NCI-H226 (cell line): ENCODE measurements around the gene HYKK.
"Not testable (repeated sequence)": the region's sequence is repeated elsewhere in the genome, so short reads cannot be mapped to it uniquely, and the experiment has no call there.

Experiments
- DNase-seq: peaks from one replicate; pipeline ENCODE4 v3.0.0-alpha.2; 2015

Gene HYKK, protein sequence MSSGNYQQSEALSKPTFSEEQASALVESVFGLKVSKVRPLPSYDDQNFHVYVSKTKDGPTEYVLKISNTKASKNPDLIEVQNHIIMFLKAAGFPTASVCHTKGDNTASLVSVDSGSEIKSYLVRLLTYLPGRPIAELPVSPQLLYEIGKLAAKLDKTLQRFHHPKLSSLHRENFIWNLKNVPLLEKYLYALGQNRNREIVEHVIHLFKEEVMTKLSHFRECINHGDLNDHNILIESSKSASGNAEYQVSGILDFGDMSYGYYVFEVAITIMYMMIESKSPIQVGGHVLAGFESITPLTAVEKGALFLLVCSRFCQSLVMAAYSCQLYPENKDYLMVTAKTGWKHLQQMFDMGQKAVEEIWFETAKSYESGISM

DNA sequence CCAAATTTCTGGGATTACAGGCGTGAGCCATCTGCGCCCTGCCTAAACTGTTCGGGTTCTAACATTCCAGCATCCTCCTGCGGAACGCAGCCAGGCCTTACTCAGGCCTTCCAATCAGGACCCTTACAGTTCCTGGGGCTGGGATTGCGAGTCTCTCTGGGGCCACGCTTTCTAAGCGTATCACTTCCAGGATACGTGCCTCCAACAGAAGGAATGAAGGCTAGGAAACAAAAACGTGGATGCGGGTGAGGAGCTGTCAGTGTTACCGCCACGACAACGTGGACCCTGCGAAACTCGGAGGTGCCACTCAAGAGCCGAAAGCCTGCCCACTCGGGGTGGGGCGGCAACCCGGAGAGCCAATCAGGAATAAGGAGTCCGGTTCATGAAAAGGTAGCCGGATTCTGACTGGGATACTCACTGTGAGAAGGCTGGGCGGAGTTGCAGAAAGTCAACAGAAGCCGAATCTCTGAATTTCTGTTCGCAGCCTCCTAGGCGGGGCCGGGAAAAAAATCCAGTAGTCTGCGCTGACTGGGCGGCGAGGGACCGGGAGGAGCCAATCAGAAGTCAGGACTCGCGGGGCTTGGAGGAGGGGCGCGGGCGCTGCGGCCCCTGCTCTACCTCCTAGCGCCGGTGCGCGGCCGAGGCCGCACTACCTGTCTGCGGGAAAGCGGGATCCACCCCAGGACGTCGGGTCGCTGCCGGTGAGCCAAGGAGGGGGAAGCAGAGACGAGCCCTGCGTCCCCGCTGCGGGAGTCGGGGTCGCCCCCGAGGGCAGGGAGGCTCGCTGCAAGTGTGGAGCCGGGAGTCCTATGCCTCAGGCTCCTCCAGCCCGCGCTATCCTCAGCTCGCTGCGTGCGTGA is at the start of gene HYKK:
HYKK (plus strand) TSS at position 607 of the 860 bp plus-strand sequence. CDS start 5,512 bp downstream, outside the sequence.
- peak; percentile 100 for DNase-seq

DNA sequence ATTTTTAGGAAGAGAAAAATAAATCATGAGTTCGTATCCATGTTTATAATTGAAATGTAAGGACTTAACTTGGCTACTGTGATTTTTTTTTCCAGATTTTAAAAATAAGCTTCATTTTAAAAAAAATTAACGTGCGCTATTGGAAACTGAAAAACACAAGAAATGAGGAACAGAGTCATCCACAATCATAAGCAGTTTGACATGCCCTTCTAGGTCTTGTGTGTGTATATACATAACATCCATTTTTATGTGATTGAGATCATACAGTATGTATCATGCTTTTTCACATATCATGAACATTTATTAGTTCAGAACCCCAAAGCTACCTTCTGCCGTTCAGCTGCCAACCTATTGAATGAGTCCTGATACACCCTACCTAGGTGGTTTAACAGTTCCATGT is 46.6 kb upstream of the HYKK start:
- no peak for DNase-seq

DNA sequence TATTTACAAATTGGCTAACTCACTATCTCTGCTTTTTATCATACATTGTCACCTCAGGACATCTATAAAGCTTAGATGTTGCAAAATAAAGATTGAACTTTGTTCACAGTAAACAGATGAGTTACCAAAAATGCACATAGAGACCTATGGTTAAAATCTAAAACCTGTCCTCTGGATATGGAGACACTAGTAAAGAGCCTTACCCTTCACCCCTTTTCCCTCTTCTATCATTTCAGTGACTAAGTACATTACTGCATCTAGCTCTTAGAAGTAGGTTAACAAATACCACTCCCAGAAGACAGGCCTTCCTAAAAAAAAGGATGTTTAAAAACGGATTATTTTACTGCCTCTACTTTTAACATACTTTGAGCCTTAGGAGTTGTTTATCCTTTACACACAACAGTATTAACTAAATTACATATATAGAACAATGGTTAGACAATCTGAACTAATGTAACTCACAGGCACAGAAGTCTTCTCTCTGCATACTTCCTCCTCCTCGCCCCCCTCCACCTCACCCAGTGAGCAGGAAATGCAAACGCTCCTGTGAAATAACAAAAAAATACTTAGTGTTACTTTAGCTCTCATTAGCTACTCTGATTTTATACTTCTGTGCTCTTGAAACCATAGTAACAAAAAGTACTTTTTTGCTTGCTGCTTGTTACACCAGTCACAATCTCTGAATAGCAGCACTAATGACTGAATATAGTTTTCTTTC is 46.0 kb upstream of the HYKK start:
- DNase-seq, result no peak

DNA sequence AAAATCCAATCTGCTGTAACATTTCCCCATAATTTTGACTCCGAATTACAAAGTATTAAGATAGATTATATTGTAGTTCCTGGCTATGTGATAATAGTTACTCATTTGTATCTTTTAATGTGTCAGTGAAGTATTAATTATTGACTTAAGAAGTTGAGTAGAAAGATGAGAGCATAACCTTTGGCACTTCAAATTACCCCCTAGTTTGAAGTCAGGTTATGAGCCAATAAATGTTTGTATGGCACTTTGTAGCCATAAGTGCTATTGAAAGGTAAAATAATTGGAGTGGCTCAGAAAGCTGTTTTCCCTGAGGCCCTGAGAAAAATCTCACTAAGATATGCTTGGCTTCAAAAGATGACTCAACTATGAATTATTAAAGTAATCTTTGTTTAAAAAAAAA is 38.3 kb upstream of the HYKK start:
- DNase-seq, result no peak

DNA sequence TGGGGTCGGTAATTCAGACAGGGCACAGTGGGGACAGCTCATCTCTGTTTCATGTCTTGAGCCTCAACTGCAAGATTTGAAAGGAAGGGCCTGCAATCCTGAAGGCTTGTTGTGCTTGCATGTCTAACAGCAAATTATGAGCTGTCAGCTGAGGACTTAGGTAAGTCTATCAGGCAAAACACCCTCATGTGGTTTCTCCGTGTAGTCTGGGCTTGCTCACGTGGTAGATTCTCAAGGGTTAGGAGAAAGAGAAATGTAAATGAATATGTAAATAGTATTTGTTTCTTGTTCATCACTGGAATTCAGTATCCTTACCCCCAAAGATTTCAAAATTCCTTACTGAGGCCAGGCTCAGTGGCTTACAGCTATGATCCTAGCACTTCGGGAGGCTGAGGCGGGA is 30.1 kb upstream of the HYKK start:
- no peak for DNase-seq

DNA sequence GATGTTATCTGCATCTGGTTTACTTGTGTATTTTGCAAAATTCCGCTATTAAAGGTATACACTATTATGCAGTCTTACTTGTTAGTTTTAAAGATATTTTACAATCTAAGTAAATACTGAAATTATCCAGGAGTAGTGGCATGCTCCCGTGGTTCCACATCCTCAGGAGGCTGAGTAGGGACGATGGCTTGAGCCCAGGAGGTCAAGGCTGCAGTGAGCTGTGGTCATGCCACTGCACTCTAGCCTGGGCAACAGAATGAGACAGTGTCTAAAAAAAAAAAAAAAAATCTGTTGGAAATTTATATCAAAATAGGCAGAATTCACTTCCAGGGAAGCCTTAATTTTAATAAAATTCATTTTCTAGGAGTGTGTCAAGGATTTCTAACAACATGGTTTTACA is 27.7 kb upstream of the HYKK start:
- DNase-seq, result no peak

DNA sequence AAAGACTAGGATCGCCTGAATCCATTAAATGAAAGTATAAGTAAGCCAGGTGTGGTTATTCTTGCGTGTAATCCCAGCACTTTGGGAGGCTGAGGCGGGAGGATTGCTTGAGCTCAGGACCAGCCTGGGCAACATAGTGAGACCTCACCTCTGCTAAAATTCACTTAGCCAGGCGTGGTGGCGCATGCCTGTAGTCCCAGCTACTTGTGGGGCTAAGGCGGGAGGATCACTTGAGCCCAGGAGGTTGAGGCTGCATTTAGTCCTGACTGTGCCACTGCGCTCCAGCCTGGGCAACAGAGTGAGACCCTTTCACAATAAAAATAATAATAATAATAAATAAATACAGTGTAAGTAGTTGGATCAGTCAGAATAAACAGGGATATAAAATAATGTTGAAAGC is 25.5 kb upstream of the HYKK start:
- DNase-seq, result no peak

DNA sequence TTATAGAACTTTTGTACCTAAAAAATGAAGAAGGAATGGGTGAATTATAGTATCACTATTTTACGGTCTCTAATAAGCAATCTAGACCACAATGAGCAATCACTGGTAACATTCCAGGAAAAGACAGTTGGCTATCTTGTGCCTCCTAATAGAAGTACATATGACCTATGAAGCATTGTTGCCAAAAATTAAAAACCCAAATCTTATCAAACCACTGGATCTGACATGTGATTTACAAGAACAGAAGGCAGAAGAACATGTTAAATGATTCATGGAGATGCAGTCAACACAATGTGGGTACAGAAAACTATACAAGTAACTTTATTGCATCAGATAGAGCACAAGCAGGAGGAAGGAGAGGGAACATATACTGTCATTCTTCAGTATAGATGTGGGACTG is 14.5 kb upstream of the HYKK start:
- no peak for DNase-seq

DNA sequence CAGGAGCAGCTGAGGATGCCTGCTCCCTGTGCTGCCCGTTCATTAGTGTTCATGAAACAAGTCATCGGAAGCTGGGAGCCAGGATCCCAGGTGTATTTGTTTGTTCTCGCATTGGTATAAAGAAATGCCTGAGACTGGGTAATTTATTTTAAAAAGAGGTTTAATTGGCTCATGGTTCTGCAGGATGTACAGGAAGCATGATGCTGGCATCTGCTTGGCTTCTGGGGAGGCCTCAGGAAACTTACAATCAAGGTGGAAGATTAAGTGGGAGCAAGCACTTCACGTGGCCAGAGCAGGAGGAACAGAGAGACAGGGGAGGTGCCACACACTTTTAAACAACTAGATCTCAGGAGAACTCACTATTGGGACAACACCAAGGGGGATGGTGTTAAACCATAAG is 5.5 kb upstream of the HYKK start:
- DNase-seq, result no peak

DNA sequence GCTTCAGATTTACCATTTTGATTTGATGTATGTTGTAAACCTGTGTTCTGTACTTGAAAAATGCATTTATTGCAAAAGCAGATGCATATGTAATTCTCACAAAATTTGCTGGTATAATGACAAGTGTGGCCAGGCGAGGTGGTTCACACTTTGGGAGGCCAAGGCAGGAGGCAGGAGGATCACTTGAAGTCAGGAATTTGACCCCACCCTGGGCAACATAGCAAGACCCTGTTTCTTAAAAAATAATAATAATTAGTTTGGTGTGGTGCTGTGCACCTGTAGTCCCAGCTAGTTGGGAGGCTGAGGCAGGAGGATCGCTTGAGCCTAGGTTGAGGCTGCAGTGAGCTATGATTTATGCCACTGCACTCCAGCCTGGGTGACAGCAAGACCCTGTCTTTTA is 4.7 kb upstream of the HYKK start:
- DNase-seq, result no peak

DNA sequence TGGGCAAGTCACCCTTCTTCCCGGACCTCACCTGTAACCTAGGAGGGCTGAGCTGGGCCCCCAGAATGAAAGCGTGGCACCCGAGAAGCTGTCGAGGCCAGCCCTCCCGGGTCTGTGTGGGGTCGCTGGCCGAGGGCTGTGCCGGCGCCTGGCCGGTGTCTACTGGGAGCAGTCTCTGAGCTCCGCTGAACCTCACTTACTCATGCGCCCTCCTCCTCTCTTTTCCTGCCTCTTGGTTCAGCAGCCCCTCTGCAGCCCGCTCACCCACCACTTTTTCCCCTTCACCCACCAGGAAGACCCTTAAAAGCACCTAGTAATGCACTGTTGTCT is 419 bp downstream of the HYKK start:
- DNase-seq, result no peak

DNA sequence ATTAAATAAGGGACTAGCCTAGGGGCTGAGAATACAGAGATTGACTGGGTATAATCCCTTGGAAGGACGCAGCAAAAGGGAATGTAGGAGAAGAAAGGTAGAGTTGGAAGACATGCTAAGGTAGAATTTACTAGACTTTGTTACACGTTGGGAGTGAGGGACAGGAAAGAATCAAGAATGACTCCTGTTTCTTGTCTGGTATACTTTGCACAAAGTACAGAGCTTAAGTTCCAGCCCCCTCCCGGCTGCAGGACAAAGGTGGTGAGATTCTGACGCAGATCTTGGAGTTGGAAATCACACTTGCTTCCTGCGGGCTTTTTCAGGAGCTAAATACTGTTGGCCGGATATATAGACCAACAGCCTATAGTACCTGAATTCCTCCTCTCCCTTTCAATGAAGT is 895 bp downstream of the HYKK start:
- DNase-seq, result no peak

DNA sequence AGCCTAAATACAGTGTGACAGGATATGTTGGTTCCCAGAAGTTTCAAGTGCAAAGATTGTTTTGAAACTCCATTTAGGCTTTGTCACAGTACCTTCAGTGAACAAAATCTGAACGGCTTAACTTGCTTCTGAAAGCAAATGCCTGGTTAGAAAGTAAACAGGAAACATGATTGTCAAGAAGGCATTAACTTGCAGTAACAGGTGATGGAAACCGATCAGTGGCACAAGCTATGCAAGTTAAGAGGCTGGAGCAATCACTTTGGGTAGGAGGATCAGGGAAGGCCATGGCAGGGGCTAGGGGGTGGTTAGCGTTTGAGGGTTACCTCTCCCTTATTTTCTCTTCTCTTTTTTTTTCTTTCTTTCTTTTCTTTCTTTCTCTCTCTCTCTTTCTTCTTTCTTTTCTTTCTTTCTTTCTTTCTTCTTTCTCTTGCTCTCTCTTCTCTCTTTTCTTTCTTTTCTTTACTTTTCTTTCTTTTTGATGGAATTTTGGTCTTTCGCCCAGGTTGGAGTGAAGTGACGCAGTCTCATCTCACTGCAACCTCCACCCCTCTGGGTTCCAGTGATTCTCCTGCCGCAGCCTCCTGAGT is 2.4 kb downstream of the HYKK start:
- no peak for DNase-seq

DNA sequence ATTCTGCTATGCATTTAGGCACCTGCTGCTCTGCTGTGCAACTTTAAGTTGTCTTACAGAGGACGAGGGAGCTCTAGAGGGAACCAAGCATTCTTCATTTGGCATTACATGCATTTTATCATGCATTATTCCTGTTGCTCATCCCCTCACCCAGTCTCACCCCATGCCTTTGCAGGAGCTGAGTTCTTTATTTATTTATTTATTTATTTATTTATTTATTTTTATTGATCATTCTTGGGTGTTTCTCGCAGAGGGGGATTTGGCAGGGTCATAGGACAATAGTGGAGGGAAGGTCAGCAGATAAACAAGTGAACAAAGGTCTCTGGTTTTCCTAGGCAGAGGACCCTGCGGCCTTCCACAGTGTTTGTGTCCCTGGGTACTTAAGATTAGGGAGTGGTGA is 12.7 kb downstream of the HYKK start:
- not testable (repeated sequence) for DNase-seq

DNA sequence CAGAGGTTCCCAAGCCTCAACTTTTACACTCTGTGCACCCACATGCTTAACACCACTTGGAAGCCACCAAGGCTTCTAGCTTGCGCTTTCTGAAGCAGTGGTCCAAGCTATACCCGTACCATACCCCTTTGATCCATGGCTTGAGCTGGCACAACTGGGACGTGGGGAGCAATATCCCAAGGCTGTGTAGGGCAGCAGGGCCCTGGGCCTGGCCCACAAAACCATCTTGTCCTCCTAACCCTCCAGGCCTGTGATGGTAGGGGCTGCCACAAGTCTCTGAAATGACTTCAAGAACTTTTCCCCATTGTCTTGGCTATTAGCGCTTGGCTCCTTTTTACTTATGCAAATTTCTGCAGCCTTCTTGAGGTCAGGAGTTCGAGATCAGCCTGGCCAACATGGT is 16.9 kb downstream of the HYKK start:
- DNase-seq, result no peak

DNA sequence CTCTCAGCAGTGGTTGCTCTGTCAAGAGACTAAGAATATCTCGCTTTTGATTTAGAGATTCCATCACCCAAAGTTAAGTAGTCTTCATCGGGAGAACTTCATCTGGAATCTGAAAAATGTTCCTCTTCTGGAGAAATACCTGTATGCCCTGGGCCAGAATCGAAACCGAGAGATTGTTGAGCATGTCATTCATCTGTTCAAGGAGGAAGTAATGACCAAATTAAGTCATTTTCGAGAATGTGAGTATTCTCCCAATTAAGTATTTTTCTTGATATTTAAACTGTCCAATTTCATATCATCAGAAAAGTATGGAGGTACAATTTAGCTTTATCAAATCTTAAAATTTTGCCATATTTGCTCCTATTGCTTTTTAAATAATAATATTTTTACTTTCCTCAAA is 19.9 kb downstream of the HYKK start:
- DNase-seq, result no peak

DNA sequence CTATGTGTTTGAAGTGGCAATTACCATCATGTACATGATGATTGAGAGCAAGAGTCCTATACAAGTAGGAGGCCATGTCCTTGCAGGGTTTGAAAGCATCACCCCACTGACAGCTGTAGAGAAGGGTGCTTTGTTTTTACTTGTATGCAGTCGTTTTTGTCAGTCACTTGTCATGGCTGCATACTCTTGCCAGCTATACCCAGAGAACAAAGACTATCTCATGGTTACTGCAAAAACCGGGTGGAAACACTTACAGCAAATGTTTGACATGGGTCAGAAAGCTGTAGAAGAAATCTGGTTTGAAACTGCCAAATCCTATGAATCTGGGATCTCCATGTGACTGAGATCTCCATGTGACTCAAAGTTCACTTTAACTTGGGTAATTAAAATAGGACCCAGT is 26.0 kb downstream of the HYKK start:
- DNase-seq, result no peak

DNA sequence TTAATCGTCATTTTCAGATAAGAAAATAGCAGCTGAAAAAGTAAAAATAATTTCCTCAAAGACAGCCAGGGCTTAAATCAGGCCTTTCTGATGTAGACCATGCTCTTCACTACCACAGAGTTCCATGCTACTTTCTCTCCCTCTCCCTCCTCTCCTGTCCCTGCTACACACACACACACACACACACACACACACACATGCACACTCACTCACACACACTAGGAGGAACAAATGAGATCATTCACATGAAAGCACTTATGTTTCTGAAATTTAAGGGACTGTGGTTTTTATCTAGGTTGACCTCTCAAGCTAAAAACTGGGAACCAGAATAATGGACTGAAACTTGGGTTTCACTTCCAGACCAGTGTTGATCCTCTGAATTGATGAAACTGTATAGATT is 28.8 kb downstream of the HYKK start:
- DNase-seq, result no peak

DNA sequence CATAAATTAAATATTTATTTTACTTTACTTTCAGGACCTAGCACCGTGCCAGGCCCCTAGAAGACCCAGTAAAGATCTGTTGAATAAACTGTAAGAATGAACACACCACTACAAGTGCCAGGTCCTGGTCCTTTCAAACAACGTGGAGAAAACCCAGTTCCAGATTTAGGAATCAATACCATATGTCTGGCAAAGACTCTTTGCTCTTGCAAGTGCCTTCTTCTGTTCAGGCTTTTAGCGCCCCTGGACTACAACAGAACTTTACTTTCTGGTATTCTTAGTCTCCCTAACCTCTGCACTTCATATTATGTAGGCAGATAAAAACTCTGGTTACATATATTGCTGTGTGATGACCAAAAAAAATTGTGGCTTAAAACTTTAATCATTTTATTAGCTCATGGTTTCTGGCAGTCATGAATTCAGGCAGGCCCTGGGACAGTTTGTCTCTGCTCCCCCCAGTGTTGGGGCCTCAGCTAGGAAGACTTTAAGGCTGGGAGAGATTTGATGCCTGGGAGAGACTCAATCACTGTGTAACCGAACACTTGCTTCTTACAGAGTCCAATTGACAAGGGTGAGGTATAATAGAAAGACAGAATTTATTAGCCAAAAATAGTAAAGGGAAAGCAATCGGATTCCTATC is 30.0 kb downstream of the HYKK start:
- no peak for DNase-seq

DNA sequence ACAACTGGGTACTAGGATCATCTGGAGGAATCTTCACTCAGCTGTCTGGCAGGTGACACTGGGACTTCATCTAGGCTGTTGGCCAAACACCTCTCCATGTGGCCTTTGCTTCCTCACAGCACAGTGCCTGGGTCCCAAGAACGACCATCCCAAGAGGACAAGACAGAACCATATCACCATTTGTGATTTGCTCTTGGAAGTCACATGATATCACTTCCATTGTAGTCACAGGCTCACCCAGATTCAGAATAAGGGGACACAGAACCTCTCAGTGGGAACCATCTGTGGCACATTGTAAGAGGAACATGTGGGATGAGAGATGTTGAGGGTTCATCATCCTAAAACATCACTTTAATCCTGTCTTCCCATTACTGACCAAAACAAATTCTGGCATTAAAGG is 31.0 kb downstream of the HYKK start:
- no peak for DNase-seq

DNA sequence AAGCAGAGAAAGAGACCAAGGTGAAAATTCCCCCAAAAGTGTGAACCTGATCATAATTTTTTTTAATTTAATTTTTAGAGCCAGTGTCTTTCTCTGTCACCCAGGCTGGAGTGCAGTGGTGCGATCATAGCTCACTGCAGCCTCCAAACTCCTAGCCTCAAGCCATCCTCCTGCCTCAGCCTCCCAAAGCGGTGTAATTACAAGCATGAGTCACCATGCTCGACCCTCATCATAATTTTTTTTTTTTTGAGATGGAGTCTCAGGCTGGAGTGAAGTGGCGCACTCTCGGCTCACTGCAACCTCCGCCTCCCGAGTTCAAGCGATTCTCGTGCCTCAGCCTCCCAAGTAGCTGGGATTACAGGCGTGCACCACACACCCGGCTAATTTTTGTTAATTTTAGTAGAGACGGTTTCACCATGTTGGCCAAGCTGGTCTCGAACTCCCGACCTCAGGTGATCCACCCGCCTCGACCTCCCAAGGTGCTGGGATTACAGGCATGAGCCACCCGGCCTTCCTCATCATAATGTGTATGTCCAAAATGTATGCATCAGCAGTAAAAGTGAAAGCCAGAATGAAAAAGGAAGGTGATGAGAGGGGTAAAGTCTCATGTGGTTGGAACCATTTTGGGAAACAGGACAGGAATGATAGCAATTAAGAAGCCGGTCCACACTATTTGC is 32.2 kb downstream of the HYKK start:
- not testable (repeated sequence) for DNase-seq

DNA sequence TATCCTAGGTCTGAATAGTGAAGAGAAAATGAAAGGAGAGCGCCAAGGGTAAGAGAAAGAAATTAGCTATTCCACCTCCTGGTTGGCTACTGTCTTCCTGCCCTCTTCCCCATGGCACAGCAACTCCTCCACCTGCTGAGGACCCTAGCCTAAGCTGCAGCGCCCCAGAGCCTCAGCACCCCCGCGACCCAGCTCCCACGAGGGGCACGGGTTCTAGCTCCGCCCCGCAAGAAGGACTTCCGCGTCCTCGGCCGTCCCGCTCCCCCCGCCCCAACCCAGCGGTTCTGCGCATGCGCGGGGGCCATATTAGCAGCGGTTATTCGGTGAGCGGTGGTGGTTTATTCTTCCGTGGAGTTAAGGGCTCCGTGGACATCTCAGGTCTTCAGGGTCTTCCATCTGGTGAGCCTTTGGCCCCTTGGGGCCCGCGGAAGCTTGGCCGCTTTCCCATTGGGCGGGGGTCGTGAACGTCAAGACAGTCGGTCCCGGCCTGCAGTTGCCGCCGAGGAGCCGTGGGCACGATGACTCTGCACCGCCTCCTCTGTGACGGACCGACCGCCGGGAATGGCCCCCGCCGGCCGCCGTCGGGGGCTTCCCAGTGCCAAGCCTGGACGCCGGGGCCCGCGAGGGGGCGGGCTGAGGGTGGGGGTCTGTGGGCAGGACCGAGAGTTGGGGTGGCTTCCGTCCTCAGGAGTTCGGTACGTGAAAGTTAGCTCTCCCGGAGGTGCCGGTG is 32.9 kb downstream of the HYKK start, which contains the start of gene PSMA4:
PSMA4 (plus strand) TSS at position 304 of the 730 bp plus-strand sequence. CDS start 1,484 bp downstream, outside the sequence.
- peak; percentile 84 for DNase-seq
